ENCODE data around the gene NUBP2. TPM values are rescaled to one million over a fixed set of nuclear protein-coding genes. Genes with fewer than 3 reads are reported as not detected.

The NUBP2 gene
- total and polyA plus RNA-seq, 2 experiments from 2014 or later: 79.4 to 175 TPM

- H3K4me3 Mint-ChIP-seq: no peak overlapping the region
- TF ChIP-seq CREB1 (CRISPR knock-in tag; IDR thresholded peaks at IDR 0.05; ENCODE audit: low read depth): no peak
- TF ChIP-seq ZNF462 (CRISPR knock-in tag; IDR thresholded peaks at IDR 0.05): no peak
- TF ChIP-seq CTCF (conservative IDR thresholded peaks at IDR 0.05; ENCODE audit: low read depth in 2 of 2): no peak
- no peak for TF ChIP-seq ETS1 (IDR thresholded peaks at IDR 0.05)
- no peak for TF ChIP-seq STAT1 (IDR thresholded peaks at IDR 0.05; ENCODE audit: unreplicated experiment)
- no peak for TF ChIP-seq EZH2phosphoT487 (IDR thresholded peaks at IDR 0.05; ENCODE audit: unreplicated experiment)
- TF ChIP-seq JUNB (IDR thresholded peaks at IDR 0.05; ENCODE audit: unreplicated experiment): no peak
- H3K9me3 Mint-ChIP-seq: peaks cover 2% of the 10 kb centered on the region; the same call in 1 of the 3 replicates
- Histone ChIP-seq H3K4me3 (no peak overlapping the region), H2AFZ (no peak overlapping the region), H3K79me2 (replicated peaks; ENCODE audit: insufficient read depth) (peaks cover 29% of the 10 kb centered on the region), H3K27me3 (ENCODE audit: insufficient read depth) (no peaks in the 10 kb centered on the region), H3K4me2 (no peak overlapping the region), H3K36me3 (ENCODE audit: insufficient read depth) (no peaks in the 10 kb centered on the region), H3F3A (replicated peaks; ENCODE audit: low read depth) (no peaks in the 10 kb centered on the region), H3K9me2 (ENCODE audit: insufficient read depth) (no peaks in the 10 kb centered on the region), H4K20me1 (replicated peaks; ENCODE audit: insufficient read depth) (peaks cover 14% of the 10 kb centered on the region), H3K27ac (ENCODE audit: low read depth) (no peak overlapping the region), H3K4me1 (ENCODE audit: insufficient read depth) (no peaks in the 10 kb centered on the region)
- peaks cover 5% of the 10 kb centered on the region; the same call in 1 of the 3 replicates for H3K36me3 Mint-ChIP-seq (ENCODE audit: low read depth)
- no peak for ATAC-seq
- DNase-seq (ENCODE audit: low spot score): no peak
- no peaks in the 10 kb centered on the region for H3K4me1 Mint-ChIP-seq
- H3K27me3 Mint-ChIP-seq (ENCODE audit: insufficient read depth, low read depth, poor library complexity): peaks cover 6% of the 10 kb centered on the region
- no peak overlapping the region for H3K27ac Mint-ChIP-seq
Measured at GRCh38 chr16:1788708-1789100, 5.9 kb downstream of the NUBP2 start.
